Activated T-cell treated with anti-CD3 and anti-CD28 coated beads, Interleukin-2, amount 50 U/mL, for 24 hours (primary cell): ENCODE results near the gene CAMK4.

Experiments used
- DNase-seq: peaks from one replicate; pipeline ENCODE4 v3.0.0-alpha.2; 2020
- H3K27ac Mint-ChIP-seq: 2 replicates; pipeline ENCODE4 v1.8.0; 2020; ENCODE audit warnings: mild to moderate bottlenecking, mixed read lengths
- H3K27me3 Mint-ChIP-seq: 2 replicates; pipeline ENCODE4 v1.8.0; 2020; ENCODE audit warnings: mixed read lengths
- H3K36me3 Mint-ChIP-seq: 2 replicates; pipeline ENCODE4 v1.8.0; 2020; ENCODE audit warnings: low read depth, mixed read lengths
- H3K4me1 Mint-ChIP-seq: 2 replicates; pipeline ENCODE4 v1.8.0; 2020; ENCODE audit warnings: low read depth, mixed read lengths
- H3K4me3 Mint-ChIP-seq: 2 replicates; pipeline ENCODE4 v1.8.0; 2020; ENCODE audit warnings: mild to moderate bottlenecking, moderate library complexity, mixed read lengths
- H3K9me3 Mint-ChIP-seq: 2 replicates; pipeline ENCODE4 v1.8.0; 2020; ENCODE audit warnings: mixed read lengths

Gene CAMK4

GRCh38 chr5:111383288-111383970 lies 159.2 kb downstream of the CAMK4 start:
- Mint-ChIP-seq H3K36me3 (peaks cover 38% of the 10 kb centered on the region), H3K27ac (no peak overlapping the region), H3K9me3 (no peaks in the 10 kb centered on the region), H3K27me3 (no peaks in the 10 kb centered on the region), H3K4me3 (no peak overlapping the region), H3K4me1 (peaks cover 13% of the 10 kb centered on the region)
- DNase-seq, result no peak

DNA sequence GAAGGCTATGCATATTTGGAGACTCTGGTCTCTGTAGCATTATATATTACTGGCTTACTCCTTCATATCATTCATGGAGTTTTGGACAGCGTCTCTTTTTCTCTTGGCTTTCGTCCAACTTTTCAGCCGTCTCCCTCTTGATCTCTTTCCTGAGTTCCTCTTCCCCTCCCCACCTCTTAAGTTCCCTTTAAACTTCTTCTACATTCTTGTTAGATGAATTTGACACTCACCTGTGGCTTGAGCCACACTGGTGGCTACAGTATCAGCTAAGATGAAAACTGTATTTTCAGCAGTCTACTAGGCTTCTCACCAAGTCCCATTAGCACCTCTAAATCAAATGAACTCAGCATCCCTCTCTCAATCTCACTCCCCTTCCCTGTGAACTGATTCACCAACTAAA lies 160.0 kb downstream of the CAMK4 start:
- no peaks in the 10 kb centered on the region for H3K9me3 Mint-ChIP-seq
- DNase-seq, result no peak
- peaks cover 17% of the 10 kb centered on the region for H3K4me1 Mint-ChIP-seq
- peaks cover 46% of the 10 kb centered on the region for H3K36me3 Mint-ChIP-seq
- H3K27me3 Mint-ChIP-seq, result no peaks in the 10 kb centered on the region
- H3K27ac Mint-ChIP-seq, result no peak overlapping the region
- no peak overlapping the region for H3K4me3 Mint-ChIP-seq

- Mint-ChIP-seq H3K9me3 (no peaks in the 10 kb centered on the region), H3K27me3 (no peaks in the 10 kb centered on the region), H3K36me3 (peaks cover 51% of the 10 kb centered on the region), H3K4me1 (peaks cover 20% of the 10 kb centered on the region), H3K27ac (no peak overlapping the region), H3K4me3 (no peak overlapping the region)
- no peak for DNase-seq
Observed at GRCh38 chr5:111385051-111385450, 160.9 kb downstream of the CAMK4 start.

- H3K9me3 Mint-ChIP-seq, result no peaks in the 10 kb centered on the region
- peaks cover 15% of the 10 kb centered on the region for H3K4me1 Mint-ChIP-seq
- no peaks in the 10 kb centered on the region for H3K27me3 Mint-ChIP-seq
- H3K36me3 Mint-ChIP-seq, result peaks cover 52% of the 10 kb centered on the region
- H3K4me3 Mint-ChIP-seq, result no peak overlapping the region
- H3K27ac Mint-ChIP-seq, result no peak overlapping the region
- no peak for DNase-seq
Observed at GRCh38 chr5:111385970-111386831, 162.0 kb downstream of the CAMK4 start.

DNA sequence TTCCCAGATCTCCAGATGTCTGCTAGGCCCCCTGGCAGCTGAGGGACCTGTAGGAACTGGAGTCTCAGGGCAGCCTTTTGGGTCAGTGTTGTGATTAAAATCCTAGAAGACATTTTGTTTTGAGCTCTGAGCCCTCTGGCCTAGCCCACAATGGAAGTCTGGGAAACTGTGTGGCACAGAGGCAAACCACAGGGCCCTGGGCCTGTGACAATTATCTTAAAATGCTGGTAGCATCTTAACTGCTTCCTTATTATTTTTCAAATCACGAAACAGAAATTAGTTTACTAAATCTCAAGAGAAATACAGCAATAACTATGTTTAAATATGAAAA lies 162.6 kb downstream of the CAMK4 start:
- DNase-seq, result no peak
- H3K36me3 Mint-ChIP-seq, result peaks cover 52% of the 10 kb centered on the region
- H3K9me3 Mint-ChIP-seq, result no peaks in the 10 kb centered on the region
- no peak overlapping the region for H3K4me3 Mint-ChIP-seq
- no peaks in the 10 kb centered on the region for H3K27me3 Mint-ChIP-seq
- no peak overlapping the region for H3K27ac Mint-ChIP-seq
- peaks cover 15% of the 10 kb centered on the region for H3K4me1 Mint-ChIP-seq

DNA sequence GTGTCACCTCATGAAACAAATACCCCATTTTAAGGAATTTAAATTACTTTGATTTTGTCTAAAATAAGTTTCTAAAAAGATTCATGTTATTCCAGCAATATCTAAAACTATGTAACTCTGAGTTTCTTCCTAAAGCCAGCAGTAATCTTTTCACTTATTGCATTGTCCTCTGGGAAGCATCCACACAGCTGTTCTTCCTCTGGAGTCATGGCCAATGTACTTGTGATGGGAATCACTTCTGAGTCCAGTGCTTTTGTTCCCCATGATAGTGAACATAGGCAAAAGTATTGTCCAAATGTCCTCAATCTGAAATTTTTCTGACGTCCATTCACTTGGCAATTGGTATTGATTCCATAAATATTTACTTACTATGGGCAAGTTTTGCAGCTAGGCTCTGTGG lies 163.2 kb downstream of the CAMK4 start:
- peaks cover 12% of the 10 kb centered on the region for H3K4me1 Mint-ChIP-seq
- no peak overlapping the region for H3K4me3 Mint-ChIP-seq
- no peak for DNase-seq
- no peaks in the 10 kb centered on the region for H3K9me3 Mint-ChIP-seq
- H3K27me3 Mint-ChIP-seq, result no peaks in the 10 kb centered on the region
- peaks cover 52% of the 10 kb centered on the region for H3K36me3 Mint-ChIP-seq
- no peak overlapping the region for H3K27ac Mint-ChIP-seq

DNA sequence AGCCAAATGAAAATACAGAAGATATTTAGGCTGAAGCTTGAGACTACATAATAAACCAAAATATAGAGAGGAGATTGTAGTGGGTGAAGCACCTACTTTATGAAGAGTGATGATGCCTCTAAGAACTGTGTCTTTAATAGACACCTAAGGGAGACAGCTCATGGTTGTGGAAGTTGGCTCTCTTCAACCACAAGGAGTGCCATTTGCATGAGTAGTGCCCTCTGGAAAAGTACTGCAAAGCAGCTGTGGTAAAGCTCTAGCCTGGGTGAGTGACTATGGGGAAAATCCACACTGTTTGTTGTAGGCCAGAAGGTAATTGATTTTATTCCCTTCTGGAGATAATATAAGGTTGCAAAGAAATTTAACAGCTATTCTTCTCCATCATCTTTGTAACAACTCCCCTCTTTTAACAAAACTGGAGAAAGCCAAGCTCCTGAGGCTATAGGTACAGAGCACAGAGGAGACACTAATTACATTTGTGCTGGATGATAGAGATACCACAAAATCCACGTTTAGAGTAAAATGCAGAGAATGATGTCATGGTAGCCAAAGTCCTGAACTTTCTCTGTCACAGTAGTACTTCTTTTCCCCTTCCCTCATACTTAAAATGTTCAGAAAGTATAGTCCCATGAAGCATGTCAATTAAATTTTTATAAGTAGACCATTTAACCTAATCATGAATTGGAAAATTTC lies 165.4 kb downstream of the CAMK4 start:
- DNase-seq, result no peak
- no peaks in the 10 kb centered on the region for H3K27me3 Mint-ChIP-seq
- peaks cover 15% of the 10 kb centered on the region for H3K4me1 Mint-ChIP-seq
- no peak overlapping the region for H3K4me3 Mint-ChIP-seq
- peaks cover 67% of the 10 kb centered on the region for H3K36me3 Mint-ChIP-seq
- H3K27ac Mint-ChIP-seq, result peak overlapping the region; percentile 49
- no peaks in the 10 kb centered on the region for H3K9me3 Mint-ChIP-seq

- H3K4me3 Mint-ChIP-seq, result no peak overlapping the region
- peaks cover 16% of the 10 kb centered on the region for H3K4me1 Mint-ChIP-seq
- no peak overlapping the region for H3K27ac Mint-ChIP-seq
- no peak for DNase-seq
- peaks cover 83% of the 10 kb centered on the region for H3K36me3 Mint-ChIP-seq
- H3K27me3 Mint-ChIP-seq, result no peaks in the 10 kb centered on the region
- no peaks in the 10 kb centered on the region for H3K9me3 Mint-ChIP-seq
Observed at GRCh38 chr5:111392181-111392580, 168.0 kb downstream of the CAMK4 start.

DNA sequence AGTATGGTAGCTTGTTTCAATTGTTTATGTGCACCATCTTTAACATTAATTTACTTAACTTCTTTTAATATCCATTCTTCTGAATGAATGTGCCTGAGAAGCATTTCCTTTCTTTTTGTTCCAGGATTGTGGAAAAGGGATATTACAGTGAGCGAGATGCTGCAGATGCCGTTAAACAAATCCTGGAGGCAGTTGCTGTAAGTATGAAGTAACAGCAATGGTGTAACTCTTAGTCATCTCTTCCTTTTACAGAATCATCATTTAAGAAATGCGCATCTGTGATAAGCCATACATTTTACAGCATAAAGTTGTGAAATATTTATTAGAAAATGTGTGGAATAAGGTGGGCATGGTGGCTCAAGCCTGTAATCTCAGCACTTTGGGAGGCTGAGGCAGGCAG lies 170.4 kb downstream of the CAMK4 start:
- peaks cover 82% of the 10 kb centered on the region for H3K36me3 Mint-ChIP-seq
- H3K9me3 Mint-ChIP-seq, result no peaks in the 10 kb centered on the region
- no peaks in the 10 kb centered on the region for H3K27me3 Mint-ChIP-seq
- no peak overlapping the region for H3K4me3 Mint-ChIP-seq
- no peak overlapping the region for H3K27ac Mint-ChIP-seq
- peaks cover 29% of the 10 kb centered on the region for H3K4me1 Mint-ChIP-seq
- DNase-seq, result no peak

DNA sequence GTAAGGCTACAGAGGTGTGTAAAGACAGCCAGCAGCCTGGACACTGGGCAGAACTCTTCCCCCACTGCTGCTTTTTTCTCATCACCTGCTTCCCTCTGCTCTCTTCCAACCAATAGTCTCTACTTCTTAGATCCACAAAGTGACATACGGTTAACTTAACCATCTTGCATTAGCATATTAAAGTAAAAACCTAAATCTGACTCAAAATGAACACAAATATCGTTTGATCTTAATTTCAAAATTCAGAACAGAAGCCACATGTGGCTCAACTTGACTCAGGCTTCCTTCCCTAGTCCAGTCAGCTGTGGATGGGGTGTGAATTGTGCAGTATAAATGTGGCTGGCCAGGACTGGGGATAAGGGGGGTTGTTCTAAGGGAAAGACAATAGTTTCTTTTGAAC lies 173.8 kb downstream of the CAMK4 start:
- Mint-ChIP-seq H3K9me3 (no peaks in the 10 kb centered on the region), H3K36me3 (peaks cover 84% of the 10 kb centered on the region), H3K27ac (no peak overlapping the region), H3K27me3 (no peaks in the 10 kb centered on the region), H3K4me3 (no peak overlapping the region), H3K4me1 (peaks cover 27% of the 10 kb centered on the region)
- DNase-seq, result no peak

- Mint-ChIP-seq H3K27ac (no peak overlapping the region), H3K27me3 (no peaks in the 10 kb centered on the region), H3K36me3 (peaks cover 87% of the 10 kb centered on the region), H3K4me3 (no peak overlapping the region), H3K9me3 (no peaks in the 10 kb centered on the region), H3K4me1 (peaks cover 27% of the 10 kb centered on the region)
- no peak for DNase-seq
Observed at GRCh38 chr5:111399113-111399512, 174.9 kb downstream of the CAMK4 start.

GRCh38 chr5:111401906-111402305 lies 177.7 kb downstream of the CAMK4 start:
- Mint-ChIP-seq H3K27me3 (no peaks in the 10 kb centered on the region), H3K36me3 (peaks cover 95% of the 10 kb centered on the region), H3K4me1 (peaks cover 23% of the 10 kb centered on the region), H3K9me3 (no peaks in the 10 kb centered on the region), H3K4me3 (no peak overlapping the region), H3K27ac (no peak overlapping the region)
- DNase-seq, result no peak

DNA sequence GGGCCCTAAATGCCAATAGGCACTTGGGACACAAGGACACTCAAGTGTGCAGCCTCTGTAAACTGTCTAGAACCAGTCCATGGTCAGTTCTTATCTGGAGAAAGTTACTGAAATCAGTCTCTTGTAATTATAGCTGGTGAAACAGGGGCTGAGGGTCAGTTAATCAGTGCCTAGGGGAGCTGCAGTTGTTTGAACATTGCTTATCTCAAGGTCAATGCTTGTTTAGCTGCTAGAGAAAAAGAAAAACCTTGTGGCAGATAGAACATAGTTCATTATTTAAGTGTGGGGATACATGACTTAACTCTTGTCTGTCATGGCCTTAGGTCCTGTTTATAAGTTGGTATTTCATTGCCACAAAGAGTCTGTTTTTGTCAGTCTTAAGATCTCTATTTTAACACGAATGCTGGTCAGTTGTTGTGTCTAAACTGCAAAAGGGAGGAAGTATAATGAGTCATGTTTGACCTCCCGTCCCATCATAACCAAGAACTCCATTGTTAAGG lies 180.1 kb downstream of the CAMK4 start:
- Mint-ChIP-seq H3K4me3 (no peak overlapping the region), H3K4me1 (peaks cover 5% of the 10 kb centered on the region), H3K27me3 (no peaks in the 10 kb centered on the region), H3K9me3 (peaks cover 13% of the 10 kb centered on the region), H3K36me3 (peaks cover 96% of the 10 kb centered on the region), H3K27ac (no peak overlapping the region)
- no peak for DNase-seq

DNA sequence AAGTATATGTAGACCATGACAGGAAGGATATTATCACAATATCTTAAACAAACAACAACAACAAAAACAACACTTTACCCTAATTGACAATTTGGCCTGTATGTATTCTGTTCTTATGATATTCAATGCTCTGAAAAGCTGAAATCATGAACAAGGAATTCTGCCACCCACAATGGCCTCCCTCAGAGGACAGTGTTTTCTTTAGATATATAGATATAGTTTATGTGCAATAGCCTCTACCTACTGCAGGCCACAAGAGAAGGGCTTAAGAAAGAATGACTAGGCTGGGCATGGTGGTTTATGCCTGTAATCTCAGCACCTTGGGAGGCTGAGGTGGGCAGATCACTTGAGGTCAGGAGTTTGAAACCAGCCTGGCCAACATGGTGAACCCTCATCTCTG lies 183.4 kb downstream of the CAMK4 start:
- Mint-ChIP-seq H3K4me3 (no peak overlapping the region), H3K27ac (no peak overlapping the region), H3K27me3 (no peaks in the 10 kb centered on the region), H3K9me3 (peaks cover 13% of the 10 kb centered on the region), H3K36me3 (peaks cover 86% of the 10 kb centered on the region), H3K4me1 (peaks cover 3% of the 10 kb centered on the region)
- DNase-seq, result no peak

DNA sequence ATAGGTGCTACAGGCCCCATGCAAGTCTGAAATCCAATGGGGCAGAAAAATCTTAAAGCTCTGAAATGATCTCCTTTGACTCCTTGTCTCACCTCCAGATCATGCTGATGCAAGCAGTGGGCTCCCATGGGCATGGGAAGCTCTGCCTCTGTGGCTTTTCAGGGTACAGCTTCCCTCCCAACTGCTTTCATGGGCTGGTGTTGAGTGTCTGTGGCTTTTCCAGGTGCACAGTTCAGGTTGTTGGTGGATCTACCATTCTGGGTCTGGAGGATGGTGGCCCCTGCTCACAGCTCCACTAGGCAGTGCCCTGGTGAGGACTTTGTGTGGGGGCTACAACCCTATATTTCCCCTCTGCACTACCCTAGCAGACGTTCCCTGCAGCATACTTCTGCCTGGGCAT lies 184.6 kb downstream of the CAMK4 start:
- H3K4me1 Mint-ChIP-seq, result peaks cover 3% of the 10 kb centered on the region
- H3K36me3 Mint-ChIP-seq, result peaks cover 73% of the 10 kb centered on the region
- H3K4me3 Mint-ChIP-seq, result no peak overlapping the region
- H3K27ac Mint-ChIP-seq, result no peak overlapping the region
- DNase-seq, result no peak
- peaks cover 13% of the 10 kb centered on the region for H3K9me3 Mint-ChIP-seq
- no peaks in the 10 kb centered on the region for H3K27me3 Mint-ChIP-seq
